HCT116 (cell line): ENCODE measurements around the gene SH2D1A. TPM values are rescaled to one million over a fixed set of nuclear protein-coding genes. Genes with fewer than 3 reads are reported as not detected.

Source experiments
- ATAC-seq: fragments of 200-7000 bp; cut with Tn5 transposase; 2 replicates; pipeline ENCODE4 v1.9.1; 2020; ENCODE audit warnings: mild to moderate bottlenecking, moderate library complexity
- BruUV-seq: library from RNA; stranded (reverse); fragments of 400-500 nt; replicated peaks from 2 replicates; lab custom pipeline; 2021; lab: Mats Ljungman, UMichigan
- CTCF ChIA-PET: fragments of 300-600 bp; sonication (Branson Sonifier 250); formaldehyde crosslinking; loops from one replicate; lab custom pipeline; 2021; ENCODE audit warnings: antibody characterized with exemption; lab: Charles Lee
- POLR2A ChIA-PET: fragments of 300-600, 350-600 bp; sonication (Branson Sonifier 250); formaldehyde crosslinking; loops from one replicate; lab custom pipeline; 2021; ENCODE audit warnings: antibody characterized with exemption; lab: Charles Lee
- RAD21 ChIA-PET, 2 experiments: fragments of 300-600 bp; sonication (Branson Sonifier 250); formaldehyde crosslinking; loops; one replicate each; lab custom pipeline; 2023; ENCODE audit warnings: low total read pairs in 2 of 2; ENCODE audit not compliant: uncharacterized antibody in 2 of 2, unreplicated experiment in 2 of 2, low non-redundant PET in 1 of 2; lab: Charles Lee
- DNase-seq: peaks from one replicate; pipeline ENCODE4 v3.0.0-alpha.2; 2010; ENCODE audit warnings: low read depth, low spot score
- H2AFZ ChIP-seq: fragments of 200-600 bp; shearing (Covaris generic), sonication (generic); 2 replicates; pipeline ENCODE4 v1.6.1; 2017; ENCODE audit warnings: low read depth, mixed run types, mixed read lengths, antibody characterized with exemption, low read length; ENCODE audit not compliant: poor library complexity, severe bottlenecking
- H3K27ac ChIP-seq: 2 replicates; pipeline ENCODE4 v1.5.1; 2012; ENCODE audit warnings: low read depth, low read length
- H3K27me3 ChIP-seq: fragments of 200-600 bp; sonication (generic); 2 replicates; pipeline ENCODE4 v1.6.1; 2016; ENCODE audit warnings: mixed run types, low read length, mixed read lengths; ENCODE audit not compliant: insufficient read depth
- H3K36me3 ChIP-seq, 2 experiments: fragments of 200-500 bp in 1 of 2; fragments of 200-600 bp in 1 of 2; sonication (Bioruptor generic) in 1 of 2; sonication (generic) in 1 of 2; 2 replicates each; pipeline versions ENCODE4 v1.5.1 to v1.6.1; 2014 to 2016; ENCODE audit warnings: low read length in 2 of 2, inconsistent platforms in 1 of 2, mixed read lengths in 1 of 2, mixed run types in 1 of 2; ENCODE audit not compliant: insufficient read depth in 2 of 2, control insufficient read depth in 1 of 2
- H3K4me1 ChIP-seq, 2 experiments: fragments of 200-600 bp in 1 of 2; sonication (generic) in 1 of 2; 2 replicates each; pipeline versions ENCODE4 v1.5.1 to v1.6.1; 2012 to 2017; ENCODE audit warnings: low read length in 2 of 2, inconsistent platforms in 1 of 2, mild to moderate bottlenecking in 1 of 2, mixed read lengths in 1 of 2, mixed run types in 1 of 2, moderate library complexity in 1 of 2; ENCODE audit not compliant: insufficient read depth in 2 of 2, control insufficient read depth in 1 of 2
- H3K4me2 ChIP-seq: fragments of 200-600 bp; sonication (generic); 2 replicates; pipeline ENCODE4 v1.6.1; 2017; ENCODE audit warnings: mixed run types, low read length, mixed read lengths
- H3K4me3 ChIP-seq, 2 experiments: fragments of 200-600 bp in 1 of 2; sonication (generic) in 1 of 2; replicated peaks in 1 of 2; 2 replicates each; pipeline ENCODE4 v1.5.1; 2011 to 2016; ENCODE audit warnings: low read length in 2 of 2, control low read depth in 1 of 2, low read depth in 1 of 2, mild to moderate bottlenecking in 1 of 2, mixed read lengths in 1 of 2, mixed run types in 1 of 2
- H3K79me2 ChIP-seq: fragments of 200-600 bp; sonication (generic); 2 replicates; pipeline ENCODE4 v1.6.1; 2017; ENCODE audit warnings: mild to moderate bottlenecking, mixed run types, low read length, moderate library complexity, mixed read lengths; ENCODE audit not compliant: insufficient read depth
- H3K9ac ChIP-seq: fragments of 200-600 bp; sonication (generic); 2 replicates; pipeline ENCODE4 v1.6.1; 2016; ENCODE audit warnings: low read length, mixed read lengths
- H3K9me2 ChIP-seq: fragments of 200-600 bp; sonication (generic), shearing (Covaris generic); 2 replicates; pipeline ENCODE4 v1.6.1; 2017; ENCODE audit warnings: mixed run types, mild to moderate bottlenecking, moderate library complexity; ENCODE audit not compliant: insufficient read depth
- H3K9me3 ChIP-seq, 2 experiments: fragments of 200-500 bp in 1 of 2; fragments of 200-600 bp in 1 of 2; sonication (Bioruptor generic) in 1 of 2; sonication (generic) in 1 of 2; 2 replicates each; pipeline ENCODE4 v1.6.1; 2014 to 2017; ENCODE audit warnings: low read length in 2 of 2, mixed read lengths in 2 of 2, inconsistent platforms in 1 of 2, low read depth in 1 of 2, mild to moderate bottlenecking in 1 of 2, mixed run types in 1 of 2, moderate library complexity in 1 of 2; ENCODE audit not compliant: control insufficient read depth in 1 of 2, insufficient read depth in 1 of 2
- H4K20me1 ChIP-seq: fragments of 200-600 bp; sonication (generic), shearing (Covaris generic); 2 replicates; pipeline ENCODE4 v1.6.1; 2017; ENCODE audit warnings: mixed run types, mild to moderate bottlenecking, moderate library complexity; ENCODE audit not compliant: insufficient read depth
- CBX3 ChIP-seq: IDR thresholded peaks from 2 replicates; pipeline ENCODE4 v1.6.1; 2012; ENCODE audit warnings: low read depth
- CEBPB ChIP-seq: IDR thresholded peaks from 2 replicates; pipeline ENCODE4 v1.6.1; 2012; ENCODE audit warnings: low read depth
- EGR1 ChIP-seq: IDR thresholded peaks from 2 replicates; pipeline ENCODE4 v1.6.1; 2012; ENCODE audit warnings: low read depth
- JUND ChIP-seq: IDR thresholded peaks from 2 replicates; pipeline ENCODE4 v1.6.1; 2012
- POLR2AphosphoS5 ChIP-seq: IDR thresholded peaks from 2 replicates; pipeline ENCODE4 v1.6.1; 2011; ENCODE audit warnings: mild to moderate bottlenecking, low read depth, low read length, moderate library complexity
- RAD21 ChIP-seq: IDR thresholded peaks from 2 replicates; pipeline ENCODE4 v1.6.1; 2012; ENCODE audit warnings: low read depth, mild to moderate bottlenecking
- REST ChIP-seq: IDR thresholded peaks from 2 replicates; pipeline ENCODE4 v1.6.1; 2012; ENCODE audit warnings: low read depth
- SIN3A ChIP-seq: IDR thresholded peaks from 2 replicates; pipeline ENCODE4 v1.6.1; 2012; ENCODE audit warnings: low read depth
- ZFX ChIP-seq: fragments of 450-650 bp; IDR thresholded peaks from 2 replicates; pipeline ENCODE4 v1.6.1; 2017
- intact Hi-C: fragments of 100-400 bp; cut with micrococcal nuclease; formaldehyde crosslinking; loops from 2 replicates; pipeline ENCODE4 v1.10.0; 2022
- total RNA-seq: library from RNA; stranded (reverse); gene quantifications from one replicate; pipeline ENCODE4 v1.2.1, GENCODE V29; 2021; ENCODE audit not compliant: unreplicated experiment
- TF ChIP-seq, protein P1 (sequence below): IDR thresholded peaks from 2 replicates; pipeline ENCODE4 v1.6.1; 2012

The SH2D1A gene
- total RNA-seq, 1 experiment from 2014 or later, result 0.15 TPM

- TF ChIP-seq REST (no peak), JUND (no peak), ZFX (no peak), CEBPB (no peak), RAD21 (no peak), POLR2AphosphoS5 (no peak), SIN3A (no peak), EGR1 (no peak), CBX3 (no peak)
- TF ChIP-seq, protein P1, sequence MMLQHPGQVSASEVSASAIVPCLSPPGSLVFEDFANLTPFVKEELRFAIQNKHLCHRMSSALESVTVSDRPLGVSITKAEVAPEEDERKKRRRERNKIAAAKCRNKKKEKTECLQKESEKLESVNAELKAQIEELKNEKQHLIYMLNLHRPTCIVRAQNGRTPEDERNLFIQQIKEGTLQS, result no peak
- no peaks in the 10 kb centered on the region; the same call in 1 of the 2 replicates for H3K27me3 ChIP-seq
- ChIA-PET CTCF (no interaction called here), RAD21 (no interaction called here), POLR2A (no interaction called here)
- H3K9me3 ChIP-seq, result no peaks in the 10 kb centered on the region
- H3K4me2 ChIP-seq, result no peak within 1 kb of the TSS
- intact Hi-C loops, result no loop called here
- no peaks in the 10 kb centered on the region for H3K4me1 ChIP-seq
- H3K9me2 ChIP-seq, result no peaks in the 10 kb centered on the region
- H2AFZ ChIP-seq, result no peak within 1 kb of the TSS
- no peak for DNase-seq
- H3K79me2 ChIP-seq, result no peaks in the 10 kb centered on the region
- no peak for ATAC-seq
- no peak within 1 kb of the TSS for H3K27ac ChIP-seq
- no peak within 1 kb of the TSS for H3K9ac ChIP-seq
- no peaks in the 10 kb centered on the region for H3K36me3 ChIP-seq
- no peaks in the 10 kb centered on the region for H4K20me1 ChIP-seq
- no TSS peak for BruUV-seq
- no peak within 1 kb of the TSS for H3K4me3 ChIP-seq
Measured at GRCh38 chrX:124332481-124333424, 13.6 kb upstream of the SH2D1A start, which contains the start of gene TEX13D. Gene TEX13D (plus strand): TSS chrX:124332660. CDS start chrX:124332918, 258 bp downstream.
